OCI-LY3 (cell line): Measurements from ENCODE around the gene GDAP2.

ENCODE experiments used
- H2AFZ ChIP-seq: fragments of 200-600, 300-600 bp; shearing (Covaris generic); 2 replicates; pipeline ENCODE4 v1.6.0; 2014; ENCODE audit warnings: antibody characterized with exemption, low read depth, low read length
- H3K27ac ChIP-seq: fragments of 200-600, 300-600 bp; sonication (generic); 2 replicates; pipeline ENCODE4 v1.5.1; 2014; ENCODE audit warnings: mild to moderate bottlenecking, low read length, moderate library complexity, mixed read lengths
- H3K27me3 ChIP-seq: fragments of 200-600, 300-600 bp; sonication (generic); 2 replicates; pipeline ENCODE4 v1.6.1; 2014; ENCODE audit warnings: low read depth, low read length, mixed read lengths
- H3K36me3 ChIP-seq: fragments of 200-600, 300-600 bp; sonication (generic); replicated peaks from 2 replicates; pipeline ENCODE3; 2014; ENCODE audit warnings: low read depth, low read length, mixed read lengths
- H3K4me1 ChIP-seq: fragments of 300-600, 200-600 bp; sonication (generic); 2 replicates; pipeline ENCODE4 v1.6.1; 2014; ENCODE audit warnings: low read length, mixed read lengths
- H3K4me2 ChIP-seq: fragments of 200-600, 300-600 bp; sonication (generic); 2 replicates; pipeline ENCODE4 v1.6.1; 2014; ENCODE audit warnings: low read length, mixed read lengths
- H3K4me3 ChIP-seq: fragments of 300-600, 200-600 bp; sonication (generic); 2 replicates; pipeline ENCODE4 v1.5.1; 2014; ENCODE audit warnings: antibody characterized with exemption, mild to moderate bottlenecking, low read length, moderate library complexity
- H3K79me2 ChIP-seq: fragments of 300-600, 200-600 bp; shearing (Covaris generic); 2 replicates; pipeline ENCODE4 v1.6.1; 2014; ENCODE audit warnings: mild to moderate bottlenecking, low read length, mixed read lengths
- H3K9ac ChIP-seq: fragments of 300-600, 200-600 bp; shearing (Covaris generic); 2 replicates; pipeline ENCODE4 v1.6.0; 2014; ENCODE audit warnings: mild to moderate bottlenecking, low read length, moderate library complexity
- H3K9me3 ChIP-seq: fragments of 200-600, 300-600 bp; shearing (Covaris generic); 2 replicates; pipeline ENCODE4 v1.6.1; 2014; ENCODE audit warnings: low read length, mixed read lengths; ENCODE audit not compliant: insufficient read depth
- H4K20me1 ChIP-seq: fragments of 200-600, 300-600 bp; sonication (generic); 2 replicates; pipeline ENCODE4 v1.6.1; 2016; ENCODE audit warnings: low read length, mixed read lengths; ENCODE audit not compliant: insufficient read depth
- EZH2phosphoT487 ChIP-seq: fragments of 200-600 bp; shearing (Covaris generic); IDR thresholded peaks from 2 replicates; pipeline ENCODE4 v1.6.1; 2018; ENCODE audit warnings: antibody characterized with exemption, mixed run types, low read depth
- TF ChIP-seq, protein P1 (sequence below): fragments of 200-600, 300-600 bp; sonication (generic); IDR thresholded peaks from 2 replicates; pipeline ENCODE4 v1.5.1; 2014; ENCODE audit warnings: antibody characterized with exemption, low read length, low read depth

GDAP2 gene

DNA sequence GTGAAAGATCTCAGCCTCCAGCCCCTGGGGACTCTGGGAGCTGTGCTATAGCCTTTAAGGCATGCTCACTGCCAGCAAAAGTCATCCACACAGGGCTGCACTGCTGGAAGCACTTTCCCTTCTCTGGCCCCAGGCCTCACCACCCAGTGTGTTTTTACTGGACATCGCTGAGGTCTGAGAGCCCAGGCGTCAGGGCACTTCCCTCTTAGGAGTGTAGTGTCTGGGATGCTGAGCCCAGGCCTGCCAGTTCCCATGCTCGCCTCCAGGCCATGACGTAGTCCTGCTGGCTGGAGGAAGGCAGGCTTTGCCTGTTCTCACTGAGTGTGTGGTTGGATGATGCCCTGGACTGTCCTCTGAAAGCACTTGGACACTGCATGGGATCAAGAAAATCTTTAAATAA lies 101.2 kb downstream of the GDAP2 start:
- no peak overlapping the region for H3K4me2 ChIP-seq
- no peaks in the 10 kb centered on the region for H3K4me1 ChIP-seq
- H3K4me3 ChIP-seq: no peak overlapping the region
- no peak overlapping the region for H3K27ac ChIP-seq
- no peaks in the 10 kb centered on the region for H3K36me3 ChIP-seq
- no peak overlapping the region for H2AFZ ChIP-seq
- H4K20me1 ChIP-seq: no peaks in the 10 kb centered on the region
- H3K27me3 ChIP-seq: no peaks in the 10 kb centered on the region
- no peak overlapping the region for H3K9ac ChIP-seq
- TF ChIP-seq, protein P1, sequence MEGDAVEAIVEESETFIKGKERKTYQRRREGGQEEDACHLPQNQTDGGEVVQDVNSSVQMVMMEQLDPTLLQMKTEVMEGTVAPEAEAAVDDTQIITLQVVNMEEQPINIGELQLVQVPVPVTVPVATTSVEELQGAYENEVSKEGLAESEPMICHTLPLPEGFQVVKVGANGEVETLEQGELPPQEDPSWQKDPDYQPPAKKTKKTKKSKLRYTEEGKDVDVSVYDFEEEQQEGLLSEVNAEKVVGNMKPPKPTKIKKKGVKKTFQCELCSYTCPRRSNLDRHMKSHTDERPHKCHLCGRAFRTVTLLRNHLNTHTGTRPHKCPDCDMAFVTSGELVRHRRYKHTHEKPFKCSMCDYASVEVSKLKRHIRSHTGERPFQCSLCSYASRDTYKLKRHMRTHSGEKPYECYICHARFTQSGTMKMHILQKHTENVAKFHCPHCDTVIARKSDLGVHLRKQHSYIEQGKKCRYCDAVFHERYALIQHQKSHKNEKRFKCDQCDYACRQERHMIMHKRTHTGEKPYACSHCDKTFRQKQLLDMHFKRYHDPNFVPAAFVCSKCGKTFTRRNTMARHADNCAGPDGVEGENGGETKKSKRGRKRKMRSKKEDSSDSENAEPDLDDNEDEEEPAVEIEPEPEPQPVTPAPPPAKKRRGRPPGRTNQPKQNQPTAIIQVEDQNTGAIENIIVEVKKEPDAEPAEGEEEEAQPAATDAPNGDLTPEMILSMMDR: no peak
- no peak for TF ChIP-seq EZH2phosphoT487
- H3K9me3 ChIP-seq: no peaks in the 10 kb centered on the region
- H3K79me2 ChIP-seq: no peaks in the 10 kb centered on the region

DNA sequence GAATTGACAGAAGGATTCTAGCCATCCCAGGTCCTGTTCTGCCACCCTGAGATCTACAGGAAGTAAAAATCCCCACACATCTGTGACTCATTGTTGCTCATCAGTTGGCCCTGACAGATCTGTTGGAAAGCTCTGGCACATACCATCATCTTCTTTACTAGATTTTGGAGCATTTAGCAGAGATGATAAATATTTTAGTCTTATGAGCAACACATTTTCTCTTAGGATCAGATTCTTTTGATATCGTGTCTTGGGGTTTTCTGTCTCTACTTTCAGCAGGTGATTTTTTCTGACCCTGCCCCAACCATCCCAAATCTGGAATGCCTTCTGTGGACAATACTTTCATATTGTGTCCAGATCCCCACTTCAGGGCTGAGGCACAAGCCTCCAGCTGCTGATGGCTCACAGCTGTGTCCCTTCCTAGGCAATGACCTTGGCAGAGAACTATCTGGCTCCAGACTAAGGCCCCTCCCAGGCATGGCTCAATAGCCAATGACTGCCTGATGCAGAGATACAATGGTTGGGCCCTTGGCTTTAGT lies 102.8 kb downstream of the GDAP2 start:
- H3K4me2 ChIP-seq: no peak overlapping the region
- TF ChIP-seq, protein P1: no peak
- TF ChIP-seq EZH2phosphoT487: no peak

DNA sequence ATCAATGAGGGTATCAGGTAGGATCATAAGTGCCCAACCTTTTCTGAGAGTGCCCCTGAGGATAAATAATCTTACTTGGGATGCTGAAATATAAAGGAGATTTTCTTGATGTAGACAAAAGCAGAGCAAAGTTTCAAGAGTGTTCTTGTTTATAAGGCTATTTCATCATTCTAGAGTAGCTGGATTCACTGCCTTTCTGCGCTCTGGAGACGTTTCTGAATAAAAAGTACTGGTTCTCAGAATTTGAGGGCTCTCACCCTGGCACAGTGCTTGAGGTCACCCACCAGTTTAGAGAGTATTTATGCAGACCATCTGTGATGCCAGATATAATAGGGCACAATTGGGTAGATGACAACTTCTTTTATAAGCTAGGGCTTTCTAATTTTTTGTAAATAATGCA lies 103.3 kb downstream of the GDAP2 start:
- Histone ChIP-seq H3K79me2 (no peaks in the 10 kb centered on the region), H3K4me1 (no peaks in the 10 kb centered on the region), H4K20me1 (no peaks in the 10 kb centered on the region), H3K9ac (no peak overlapping the region), H3K4me3 (no peak overlapping the region), H3K27ac (no peak overlapping the region), H3K36me3 (no peaks in the 10 kb centered on the region), H3K27me3 (no peaks in the 10 kb centered on the region), H3K4me2 (no peak overlapping the region), H3K9me3 (no peaks in the 10 kb centered on the region), H2AFZ (no peak overlapping the region)
- no peak for TF ChIP-seq EZH2phosphoT487
- TF ChIP-seq, protein P1: no peak

More for the DNA sequence above, 102.8 kb downstream of the GDAP2 start:
- no peaks in the 10 kb centered on the region for H3K36me3 ChIP-seq
- no peaks in the 10 kb centered on the region for H3K4me1 ChIP-seq
- no peak overlapping the region for H2AFZ ChIP-seq
- no peaks in the 10 kb centered on the region for H3K79me2 ChIP-seq
- H3K27ac ChIP-seq: no peak overlapping the region
- no peaks in the 10 kb centered on the region for H3K27me3 ChIP-seq
- no peak overlapping the region for H3K9ac ChIP-seq
- H4K20me1 ChIP-seq: no peaks in the 10 kb centered on the region
- no peaks in the 10 kb centered on the region for H3K9me3 ChIP-seq
- no peak overlapping the region for H3K4me3 ChIP-seq

DNA sequence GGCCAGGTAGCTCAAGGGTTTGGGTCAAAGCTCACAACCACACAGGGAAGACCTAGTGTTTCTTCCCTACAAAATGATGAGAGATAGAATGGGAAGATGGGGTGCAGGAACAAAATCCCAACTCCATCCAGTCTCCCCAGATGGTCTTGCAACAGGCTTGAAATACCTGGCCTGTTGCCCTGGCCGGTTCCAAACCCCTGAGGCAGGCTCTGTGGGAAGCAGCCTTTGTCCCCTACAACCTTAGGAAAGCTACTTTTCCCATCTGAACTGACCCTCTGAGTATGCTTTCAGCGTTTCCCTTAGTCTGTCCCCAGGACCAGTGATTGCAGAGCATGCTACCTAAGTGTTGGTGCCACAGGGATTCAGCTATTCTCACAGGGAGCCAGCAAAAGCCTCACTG lies 104.0 kb downstream of the GDAP2 start:
- TF ChIP-seq, protein P1: no peak
- TF ChIP-seq EZH2phosphoT487: no peak
- H3K27me3 ChIP-seq: no peaks in the 10 kb centered on the region

More for the DNA sequence above, 104.0 kb downstream of the GDAP2 start:
- Histone ChIP-seq H2AFZ (no peak overlapping the region), H3K4me2 (no peak overlapping the region), H4K20me1 (no peaks in the 10 kb centered on the region), H3K27ac (no peak overlapping the region), H3K9me3 (no peaks in the 10 kb centered on the region), H3K4me3 (no peak overlapping the region), H3K4me1 (no peaks in the 10 kb centered on the region), H3K9ac (no peak overlapping the region), H3K79me2 (no peaks in the 10 kb centered on the region), H3K36me3 (no peaks in the 10 kb centered on the region)
